Caco-2 (cell line): Measurements from ENCODE around the gene SEC14L1. TPM values are rescaled to one million over a fixed set of nuclear protein-coding genes. Genes with fewer than 3 reads are reported as not detected.

ENCODE experiments used
- BruUV-seq: library from RNA; stranded (reverse); fragments of 400-500 nt; replicated peaks from 2 replicates; lab custom pipeline; 2021; lab: Mats Ljungman, UMichigan
- CTCF ChIA-PET: fragments of 300-600 bp; sonication (Branson Sonifier 250); formaldehyde crosslinking; loops from one replicate; lab custom pipeline; 2022; ENCODE audit warnings: antibody characterized with exemption; lab: Charles Lee
- POLR2A ChIA-PET: fragments of 300-600 bp; sonication (Branson Sonifier 250); formaldehyde crosslinking; loops from one replicate; lab custom pipeline; 2022; ENCODE audit warnings: antibody characterized with exemption; lab: Charles Lee
- DNase-seq, 2 experiments: peaks; one replicate each; pipeline versions ENCODE4 v3.0.0 to v3.0.0-alpha.2; 2020 to 2022
- H3K27me3 ChIP-seq: replicated peaks from 2 replicates; pipeline ENCODE4 v1.6.0; 2011; ENCODE audit warnings: low read length; ENCODE audit not compliant: control insufficient read depth, insufficient read depth
- H3K36me3 ChIP-seq: 2 replicates; pipeline ENCODE4 v1.5.1; 2011; ENCODE audit warnings: low read length; ENCODE audit not compliant: control insufficient read depth, insufficient read depth
- H3K4me1 ChIP-seq: fragments of 250-450 bp; sonication (Bioruptor Pico); 2 replicates; pipeline ENCODE4 v1.5.1; 2020; ENCODE audit warnings: mild to moderate bottlenecking
- H3K4me3 ChIP-seq: 2 replicates; pipeline ENCODE4 v1.5.1; 2011; ENCODE audit warnings: low read depth, mild to moderate bottlenecking, control low read depth, low read length
- H3K9me3 ChIP-seq: fragments of 250-450 bp; sonication (Bioruptor Pico); 2 replicates; pipeline ENCODE4 v1.5.1; 2020; ENCODE audit warnings: mild to moderate bottlenecking, moderate library complexity
- H3K27ac Mint-ChIP-seq: one replicate; pipeline ENCODE4 v1.8.0; 2022; ENCODE audit warnings: mixed read lengths; ENCODE audit not compliant: unreplicated experiment
- H3K27me3 Mint-ChIP-seq: one replicate; pipeline ENCODE4 v1.8.0; 2022; ENCODE audit warnings: mixed read lengths; ENCODE audit not compliant: insufficient read depth, unreplicated experiment
- H3K36me3 Mint-ChIP-seq: one replicate; pipeline ENCODE4 v1.8.0; 2022; ENCODE audit warnings: mild to moderate bottlenecking, mixed read lengths; ENCODE audit not compliant: insufficient read depth, unreplicated experiment
- H3K4me1 Mint-ChIP-seq: one replicate; pipeline ENCODE4 v1.8.0; 2022; ENCODE audit warnings: low read depth, mixed read lengths; ENCODE audit not compliant: unreplicated experiment
- H3K4me3 Mint-ChIP-seq: one replicate; pipeline ENCODE4 v1.8.0; 2022; ENCODE audit warnings: mild to moderate bottlenecking, moderate library complexity, mixed read lengths; ENCODE audit not compliant: unreplicated experiment
- H3K9me3 Mint-ChIP-seq: one replicate; pipeline ENCODE4 v1.8.0; 2022; ENCODE audit warnings: mixed read lengths; ENCODE audit not compliant: unreplicated experiment
- CTCF ChIP-seq, 2 experiments: fragments of 200-600 bp in 1 of 2; IDR thresholded peaks; 1 replicate in 1 of 2; 2 replicates in 1 of 2; pipeline versions ENCODE4 v1.5.1 to v1.8.0; 2011 to 2022; ENCODE audit warnings: antibody characterized with exemption in 1 of 2, control low read depth in 1 of 2, inconsistent platforms in 1 of 2, low read depth in 1 of 2, low read length in 1 of 2, mild to moderate bottlenecking in 1 of 2, moderate library complexity in 1 of 2; ENCODE audit not compliant: insufficient read depth in 1 of 2, severe bottlenecking in 1 of 2, unreplicated experiment in 1 of 2
- intact Hi-C: fragments of 100-400 bp; cut with micrococcal nuclease; formaldehyde crosslinking; loops from one replicate; pipeline ENCODE4 v1.10.0; 2022; ENCODE audit not compliant: unreplicated experiment
- total RNA-seq: library from RNA; stranded (reverse); gene quantifications from 2 replicates; pipeline ENCODE4 v1.2.3, GENCODE V29; 2022

The SEC14L1 gene
- total RNA-seq, 1 experiment from 2014 or later: 92.0 TPM

GRCh38 chr17:77184474-77184873, 43.7 kb downstream of the SEC14L1 start:
- Mint-ChIP-seq H3K27me3 (no peaks in the 10 kb centered on the region), H3K9me3 (no peaks in the 10 kb centered on the region), H3K4me3 (no peak overlapping the region), H3K4me1 (peaks cover 5% of the 10 kb centered on the region), H3K27ac (no peak overlapping the region), H3K36me3 (no peaks in the 10 kb centered on the region)
- intact Hi-C loops: no loop called here
- H3K4me1 ChIP-seq: peaks cover 19% of the 10 kb centered on the region
- H3K27me3 ChIP-seq: no peaks in the 10 kb centered on the region
- H3K36me3 ChIP-seq: no peaks in the 10 kb centered on the region
- TF ChIP-seq CTCF (IDR thresholded peaks at IDR 0.05; ENCODE audit: insufficient read depth in 1 of 2, low read depth in 1 of 2, low read length in 1 of 2, severe bottlenecking in 1 of 2, unreplicated experiment in 1 of 2): no peak
- no peaks in the 10 kb centered on the region for H3K9me3 ChIP-seq
- CTCF ChIA-PET: no interaction called here
- POLR2A ChIA-PET: no interaction called here
- no peak for DNase-seq
- BruUV-seq: no TSS peak
- H3K4me3 ChIP-seq: no peak overlapping the region

- ChIA-PET CTCF (interaction anchor here (0.6 kb wide), 1 partner anchor 303 kb away, joined by 3 read pairs; no protein-coding TSS in a partner anchor), POLR2A (interaction anchor here (0.5 kb wide), 1 partner anchor 84 kb away, joined by 3 read pairs; no protein-coding TSS in a partner anchor)
- Histone ChIP-seq H3K27me3 (no peaks in the 10 kb centered on the region), H3K4me1 (peaks cover 19% of the 10 kb centered on the region), H3K36me3 (no peaks in the 10 kb centered on the region), H3K4me3 (no peak overlapping the region), H3K9me3 (no peaks in the 10 kb centered on the region)
- intact Hi-C loops: no loop called here
- DNase-seq: no peak
- no TSS peak for BruUV-seq
- no peak overlapping the region for H3K27ac Mint-ChIP-seq
- no peaks in the 10 kb centered on the region for H3K9me3 Mint-ChIP-seq
- no peaks in the 10 kb centered on the region for H3K27me3 Mint-ChIP-seq
- peaks cover 5% of the 10 kb centered on the region for H3K4me1 Mint-ChIP-seq
- H3K4me3 Mint-ChIP-seq: no peak overlapping the region
- no peaks in the 10 kb centered on the region for H3K36me3 Mint-ChIP-seq
- TF ChIP-seq CTCF (IDR thresholded peaks at IDR 0.05; ENCODE audit: insufficient read depth in 1 of 2, low read depth in 1 of 2, low read length in 1 of 2, severe bottlenecking in 1 of 2, unreplicated experiment in 1 of 2): no peak
Observed at GRCh38 chr17:77185137-77185536, 44.4 kb downstream of the SEC14L1 start.

GRCh38 chr17:77186141-77186604, 45.4 kb downstream of the SEC14L1 start:
- POLR2A ChIA-PET: no interaction called here
- Histone ChIP-seq H3K36me3 (no peaks in the 10 kb centered on the region), H3K4me3 (no peak overlapping the region), H3K9me3 (no peaks in the 10 kb centered on the region), H3K4me1 (peaks cover 19% of the 10 kb centered on the region), H3K27me3 (no peaks in the 10 kb centered on the region)
- Mint-ChIP-seq H3K27me3 (no peaks in the 10 kb centered on the region), H3K27ac (no peak overlapping the region), H3K4me3 (no peak overlapping the region), H3K4me1 (no peaks in the 10 kb centered on the region), H3K9me3 (no peaks in the 10 kb centered on the region), H3K36me3 (peaks cover 2% of the 10 kb centered on the region)
- intact Hi-C loops: no loop called here
- DNase-seq: no peak
- CTCF ChIA-PET: no interaction called here
- no TSS peak for BruUV-seq
- no peak for TF ChIP-seq CTCF (IDR thresholded peaks at IDR 0.05; ENCODE audit: insufficient read depth in 1 of 2, low read depth in 1 of 2, low read length in 1 of 2, severe bottlenecking in 1 of 2, unreplicated experiment in 1 of 2)
